ENCODE measurements around the gene SPN.
"Not testable (repeated sequence)": the region's sequence is repeated elsewhere in the genome, so short reads cannot be mapped to it uniquely, and the experiment has no call there.

SPN gene

DNA sequence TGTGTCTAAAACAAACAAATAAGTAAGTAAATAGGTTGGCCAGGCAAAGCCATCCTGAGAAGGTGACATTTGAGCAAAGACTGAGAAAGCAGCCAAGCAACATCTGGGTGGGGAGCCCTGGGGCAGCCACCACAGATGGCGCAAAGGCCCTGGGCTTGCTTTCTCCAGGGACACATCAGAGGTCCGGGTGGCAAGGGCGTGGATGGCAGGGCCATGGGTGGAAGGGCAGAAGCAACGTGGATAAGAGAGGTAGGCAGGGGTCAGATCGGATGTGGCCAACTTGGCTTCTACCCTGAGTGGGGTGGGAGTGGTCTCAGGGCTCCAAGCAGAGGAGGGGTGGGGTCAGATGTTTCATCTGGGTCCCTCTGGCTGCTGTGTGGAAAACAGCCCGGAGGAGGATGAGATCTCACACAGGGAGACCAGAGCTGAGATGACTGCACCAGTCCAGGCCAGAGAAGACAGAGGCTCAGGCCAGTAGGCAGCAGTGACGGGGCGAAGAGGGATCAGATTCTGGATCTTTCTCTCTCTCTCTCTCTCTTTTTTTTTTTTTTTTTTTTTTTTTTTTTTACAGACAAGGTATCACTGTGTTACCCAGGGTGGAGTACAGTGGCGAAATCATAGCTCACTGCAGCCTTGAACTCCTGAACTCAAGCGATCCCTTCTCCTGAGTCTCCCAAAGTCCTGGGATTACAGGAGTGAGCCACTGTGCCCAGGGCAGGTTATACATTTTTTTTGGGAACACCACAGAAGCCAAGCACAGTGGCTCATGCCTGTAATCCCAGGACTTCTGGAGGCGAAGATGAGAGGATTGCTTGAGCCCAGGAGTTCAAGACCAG is 6.1 kb upstream of the SPN start:
- no peaks in the 10 kb centered on the region for H3K9me3 Mint-ChIP-seq
- peaks cover 2% of the 10 kb centered on the region for H3K36me3 Mint-ChIP-seq
- DNase-seq: no peak
- H3K27ac Mint-ChIP-seq: no peak overlapping the region
- CTCF ChIA-PET: no interaction called here
- peaks cover 22% of the 10 kb centered on the region for H3K4me1 Mint-ChIP-seq
- H3K27me3 Mint-ChIP-seq: peaks cover 6% of the 10 kb centered on the region
- no peak overlapping the region for H3K4me3 Mint-ChIP-seq

DNA sequence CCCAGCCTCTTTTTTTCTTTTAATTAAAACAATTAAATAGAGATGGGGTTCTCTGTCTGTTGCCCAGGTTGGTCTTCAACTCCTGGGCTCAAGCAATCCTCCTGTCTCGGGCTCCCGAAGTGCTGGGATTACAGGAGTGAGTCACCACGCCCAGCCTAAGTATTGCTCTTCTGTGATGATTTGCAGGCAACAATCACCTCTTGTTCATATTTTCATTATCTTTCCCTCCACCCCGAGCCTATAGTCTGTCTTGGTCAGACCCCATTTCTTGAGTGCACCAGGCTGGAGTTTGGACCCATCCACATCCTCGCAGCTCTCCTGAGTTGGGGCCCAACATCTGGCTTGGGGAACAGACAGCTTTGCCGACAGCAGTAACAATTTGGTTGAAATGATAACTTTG is 4.3 kb upstream of the SPN start:
- Mint-ChIP-seq H3K27ac (peak overlapping the region; percentile 50), H3K36me3 (peaks cover 7% of the 10 kb centered on the region), H3K27me3 (peaks cover 2% of the 10 kb centered on the region), H3K4me3 (no peak overlapping the region), H3K4me1 (peaks cover 27% of the 10 kb centered on the region), H3K9me3 (no peaks in the 10 kb centered on the region)
- CTCF ChIA-PET: no interaction called here
- no peak for DNase-seq

DNA sequence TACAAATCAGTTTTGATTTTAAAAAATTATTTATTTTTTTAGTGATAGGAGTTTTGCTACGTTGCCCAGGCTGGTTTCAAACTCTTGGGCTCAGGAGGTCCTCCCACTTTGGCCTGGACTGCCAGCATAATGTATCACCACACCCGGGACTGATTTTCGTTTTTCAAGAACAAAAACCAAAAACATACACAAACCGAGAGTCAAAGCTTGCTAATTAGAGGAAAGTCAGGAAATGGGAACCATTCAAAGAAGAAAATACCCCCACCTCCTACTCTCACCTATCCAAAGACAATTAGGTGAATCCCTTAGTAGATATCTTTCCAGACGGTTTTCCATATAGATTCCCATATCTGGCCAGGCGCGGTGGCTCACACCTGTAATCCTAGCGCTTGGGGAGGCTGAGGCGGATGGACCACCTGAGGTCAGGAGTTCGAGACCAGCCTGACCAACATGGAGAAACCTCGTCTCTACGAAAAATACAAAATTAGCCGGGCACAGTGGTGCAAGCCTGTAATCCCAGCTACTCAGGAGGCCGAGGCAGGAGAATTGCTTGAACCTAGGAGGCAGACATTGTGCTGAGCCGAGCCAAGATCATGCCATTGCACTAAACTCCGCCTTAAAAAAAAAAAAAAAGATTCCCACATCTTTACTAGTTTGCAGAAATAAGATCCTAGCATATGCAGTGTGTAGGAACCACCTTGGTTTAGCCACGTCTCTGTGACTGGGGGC is 883 bp upstream of the SPN start:
- Mint-ChIP-seq H3K4me3 (peak overlapping the region; percentile 94), H3K9me3 (no peaks in the 10 kb centered on the region), H3K36me3 (peaks cover 42% of the 10 kb centered on the region), H3K4me1 (peaks cover 42% of the 10 kb centered on the region), H3K27ac (peak overlapping the region; percentile 90), H3K27me3 (peaks cover 5% of the 10 kb centered on the region)
- DNase-seq: no peak
- CTCF ChIA-PET: interaction anchor here (0.6 to 1.6 kb wide), 4 partner anchors 10 to 54 kb away, joined by 3 to 5 read pairs (median 4); no protein-coding TSS in a partner anchor

DNA sequence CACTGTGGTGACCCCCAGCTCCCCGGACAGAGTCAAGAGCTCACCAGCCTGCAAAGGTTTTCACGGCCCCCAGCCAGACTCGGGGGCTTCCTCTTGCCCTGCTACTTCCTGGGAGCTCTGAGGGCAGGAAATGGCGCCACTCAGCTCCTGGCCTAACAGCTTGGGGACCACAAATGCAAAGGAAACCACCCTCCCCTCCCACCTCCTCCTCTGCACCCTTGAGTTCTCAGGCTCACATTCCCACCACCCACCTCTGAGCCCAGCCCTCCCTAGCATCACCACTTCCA is 375 bp upstream of the SPN start:
- H3K4me1 Mint-ChIP-seq: peaks cover 46% of the 10 kb centered on the region
- CTCF ChIA-PET: interaction anchor here (0.6 to 1.6 kb wide), 5 partner anchors 11 to 66 kb away, joined by 3 to 5 read pairs (median 4); no protein-coding TSS in a partner anchor
- H3K27ac Mint-ChIP-seq: peak overlapping the region; percentile 90
- DNase-seq: peak; percentile 70
- peaks cover 43% of the 10 kb centered on the region for H3K36me3 Mint-ChIP-seq
- H3K4me3 Mint-ChIP-seq: peak overlapping the region; percentile 94
- no peaks in the 10 kb centered on the region for H3K9me3 Mint-ChIP-seq
- H3K27me3 Mint-ChIP-seq: peaks cover 5% of the 10 kb centered on the region

DNA sequence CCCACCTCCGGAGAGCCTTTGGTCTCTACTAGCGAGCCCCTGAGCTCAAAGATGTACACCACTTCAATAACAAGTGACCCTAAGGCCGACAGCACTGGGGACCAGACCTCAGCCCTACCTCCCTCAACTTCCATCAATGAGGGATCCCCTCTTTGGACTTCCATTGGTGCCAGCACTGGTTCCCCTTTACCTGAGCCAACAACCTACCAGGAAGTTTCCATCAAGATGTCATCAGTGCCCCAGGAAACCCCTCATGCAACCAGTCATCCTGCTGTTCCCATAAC is 702 bp downstream of the SPN start:
- CTCF ChIA-PET: interaction anchor here (0.8 kb wide), 1 partner anchor 10 kb away, joined by 3 read pairs; no protein-coding TSS in a partner anchor

DNA sequence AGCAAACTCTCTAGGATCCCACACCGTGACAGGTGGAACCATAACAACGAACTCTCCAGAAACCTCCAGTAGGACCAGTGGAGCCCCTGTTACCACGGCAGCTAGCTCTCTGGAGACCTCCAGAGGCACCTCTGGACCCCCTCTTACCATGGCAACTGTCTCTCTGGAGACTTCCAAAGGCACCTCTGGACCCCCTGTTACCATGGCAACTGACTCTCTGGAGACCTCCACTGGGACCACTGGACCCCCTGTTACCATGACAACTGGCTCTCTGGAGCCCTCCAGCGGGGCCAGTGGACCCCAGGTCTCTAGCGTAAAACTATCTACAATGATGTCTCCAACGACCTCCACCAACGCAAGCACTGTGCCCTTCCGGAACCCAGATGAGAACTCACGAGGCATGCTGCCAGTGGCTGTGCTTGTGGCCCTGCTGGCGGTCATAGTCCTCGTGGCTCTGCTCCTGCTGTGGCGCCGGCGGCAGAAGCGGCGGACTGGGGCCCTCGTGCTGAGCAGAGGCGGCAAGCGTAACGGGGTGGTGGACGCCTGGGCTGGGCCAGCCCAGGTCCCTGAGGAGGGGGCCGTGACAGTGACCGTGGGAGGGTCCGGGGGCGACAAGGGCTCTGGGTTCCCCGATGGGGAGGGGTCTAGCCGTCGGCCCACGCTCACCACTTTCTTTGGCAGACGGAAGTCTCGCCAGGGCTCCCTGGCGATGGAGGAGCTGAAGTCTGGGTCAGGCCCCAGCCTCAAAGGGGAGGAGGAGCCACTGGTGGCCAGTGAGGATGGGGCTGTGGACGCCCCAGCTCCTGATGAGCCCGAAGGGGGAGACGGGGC is 1.3 kb downstream of the SPN start:
- peak overlapping the region; percentile 94 for H3K4me3 Mint-ChIP-seq
- H3K27me3 Mint-ChIP-seq: peaks cover 5% of the 10 kb centered on the region
- H3K4me1 Mint-ChIP-seq: peaks cover 54% of the 10 kb centered on the region
- H3K36me3 Mint-ChIP-seq: peaks cover 48% of the 10 kb centered on the region
- H3K9me3 Mint-ChIP-seq: no peaks in the 10 kb centered on the region
- CTCF ChIA-PET: no interaction called here
- DNase-seq: peak; percentile 58
- peak overlapping the region; percentile 90 for H3K27ac Mint-ChIP-seq

More for the DNA sequence above, 702 bp downstream of the SPN start:
- peak overlapping the region; percentile 94 for H3K4me3 Mint-ChIP-seq
- no peaks in the 10 kb centered on the region for H3K9me3 Mint-ChIP-seq
- H3K27me3 Mint-ChIP-seq: peaks cover 5% of the 10 kb centered on the region
- peaks cover 54% of the 10 kb centered on the region for H3K4me1 Mint-ChIP-seq
- no peak for DNase-seq
- peak overlapping the region; percentile 90 for H3K27ac Mint-ChIP-seq
- H3K36me3 Mint-ChIP-seq: peaks cover 48% of the 10 kb centered on the region

DNA sequence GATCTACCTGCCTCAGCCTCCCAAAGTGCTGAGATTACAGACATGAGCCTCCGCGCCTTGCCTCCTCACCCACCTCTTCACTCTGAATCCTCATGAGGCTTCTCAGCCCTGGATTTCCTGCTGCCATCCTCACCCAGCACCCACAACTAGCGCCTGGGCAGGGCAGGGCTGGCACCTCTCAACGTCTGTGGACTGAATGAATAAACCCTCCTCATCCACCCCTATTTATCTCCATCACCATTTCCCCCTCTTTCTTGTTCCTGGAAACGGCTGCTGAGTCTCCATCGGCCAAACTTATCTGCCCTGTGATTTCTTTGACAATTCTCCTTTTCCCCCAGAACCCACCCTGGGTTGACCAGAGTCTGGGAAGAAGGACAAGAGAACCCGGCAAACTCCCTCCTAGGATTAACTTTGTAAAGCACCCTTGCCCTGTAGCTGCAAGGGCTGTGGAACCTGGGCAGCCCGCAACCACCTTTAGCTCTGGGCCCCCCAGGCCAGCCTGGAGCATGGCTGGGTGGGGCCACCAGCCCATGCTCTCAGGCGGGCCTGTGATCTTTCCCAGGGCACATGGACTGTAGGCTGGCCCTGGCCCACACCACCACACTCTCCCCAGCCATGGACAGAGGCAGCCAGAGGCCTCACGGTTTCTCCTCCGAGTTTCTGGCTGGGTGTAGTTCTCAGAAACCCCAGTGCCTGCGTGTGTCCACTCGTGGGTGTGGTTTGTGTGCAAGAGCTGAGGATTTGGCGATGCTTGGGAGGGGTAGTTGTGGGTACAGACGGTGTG is 2.4 kb downstream of the SPN start:
- peak overlapping the region; percentile 87 for H3K27ac Mint-ChIP-seq
- peaks cover 53% of the 10 kb centered on the region for H3K4me1 Mint-ChIP-seq
- H3K4me3 Mint-ChIP-seq: peak overlapping the region; percentile 94
- CTCF ChIA-PET: interaction anchor here (1.3 kb wide), 1 partner anchor 14 kb away, joined by 3 read pairs; no protein-coding TSS in a partner anchor
- peak; percentile 37 for DNase-seq
- no peaks in the 10 kb centered on the region for H3K9me3 Mint-ChIP-seq
- peaks cover 51% of the 10 kb centered on the region for H3K36me3 Mint-ChIP-seq
- H3K27me3 Mint-ChIP-seq: peaks cover 5% of the 10 kb centered on the region

DNA sequence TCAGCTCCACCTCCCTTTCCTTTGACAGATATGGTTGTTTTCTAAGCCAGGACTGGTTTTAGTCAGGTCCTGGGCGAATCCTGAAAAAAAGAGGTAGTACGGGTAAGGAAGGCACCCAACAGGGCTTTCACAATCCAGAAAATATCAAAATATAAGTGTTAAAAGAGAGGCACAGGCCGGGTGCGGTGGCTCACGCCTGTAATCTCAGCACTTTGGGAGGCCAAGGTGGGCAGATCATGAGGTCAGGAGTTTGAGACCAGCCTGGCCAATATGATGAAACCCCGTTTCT is 4.2 kb downstream of the SPN start:
- DNase-seq, H3K27me3 Mint-ChIP-seq, CTCF ChIA-PET, H3K9me3 Mint-ChIP-seq: not testable (repeated sequence)
- peak overlapping the region; percentile 94 for H3K4me3 Mint-ChIP-seq
- H3K4me1 Mint-ChIP-seq: peaks cover 46% of the 10 kb centered on the region
- H3K27ac Mint-ChIP-seq: peak overlapping the region; percentile 87
- peaks cover 58% of the 10 kb centered on the region for H3K36me3 Mint-ChIP-seq

DNA sequence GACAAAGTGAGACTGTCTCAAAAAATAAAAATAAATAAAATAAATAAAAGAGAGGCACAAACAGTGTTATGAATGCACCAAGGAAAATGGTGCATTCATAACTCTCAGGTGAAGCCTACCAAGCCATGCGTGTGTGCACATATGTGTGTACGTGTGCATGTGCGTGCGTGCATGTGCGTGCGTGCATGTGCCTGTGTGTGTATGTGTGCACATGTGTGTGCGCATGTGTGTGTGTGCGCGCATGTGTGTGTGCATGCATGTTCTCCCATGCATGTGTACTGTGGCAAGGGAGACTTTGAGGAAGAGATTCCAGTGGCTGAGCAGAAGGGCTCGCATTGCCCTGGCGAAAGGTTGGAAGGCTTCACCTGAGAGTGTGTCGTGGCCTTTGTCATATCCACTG is 4.7 kb downstream of the SPN start:
- Mint-ChIP-seq H3K36me3 (peaks cover 58% of the 10 kb centered on the region), H3K9me3 (no peaks in the 10 kb centered on the region), H3K27ac (no peak overlapping the region), H3K4me1 (peaks cover 43% of the 10 kb centered on the region), H3K4me3 (no peak overlapping the region), H3K27me3 (peaks cover 5% of the 10 kb centered on the region)
- CTCF ChIA-PET: no interaction called here
- no peak for DNase-seq

DNA sequence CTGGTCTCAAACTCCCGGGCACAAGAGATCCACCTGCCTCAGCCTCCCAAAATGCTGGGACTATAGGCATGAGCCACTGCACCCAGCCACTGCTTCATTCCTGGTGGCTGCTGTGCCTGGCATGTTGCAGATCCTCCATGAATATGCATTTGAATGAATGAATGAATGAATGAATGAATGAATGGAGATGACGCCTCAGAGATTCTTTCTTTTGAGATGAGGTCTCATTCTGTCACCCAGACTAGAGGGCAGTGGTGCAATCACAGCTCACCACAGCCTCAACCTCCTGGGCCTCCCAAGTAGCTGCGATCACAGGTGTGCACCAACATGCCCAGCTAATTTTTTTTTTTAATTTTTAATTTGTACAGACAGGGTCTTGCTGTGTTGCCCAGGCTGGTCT is 5.2 kb downstream of the SPN start:
- H3K4me1 Mint-ChIP-seq: peaks cover 43% of the 10 kb centered on the region
- no peak overlapping the region for H3K27ac Mint-ChIP-seq
- no peak overlapping the region for H3K4me3 Mint-ChIP-seq
- no peaks in the 10 kb centered on the region for H3K9me3 Mint-ChIP-seq
- H3K27me3 Mint-ChIP-seq: peaks cover 5% of the 10 kb centered on the region
- DNase-seq: no peak
- H3K36me3 Mint-ChIP-seq: peaks cover 60% of the 10 kb centered on the region
- CTCF ChIA-PET: no interaction called here

DNA sequence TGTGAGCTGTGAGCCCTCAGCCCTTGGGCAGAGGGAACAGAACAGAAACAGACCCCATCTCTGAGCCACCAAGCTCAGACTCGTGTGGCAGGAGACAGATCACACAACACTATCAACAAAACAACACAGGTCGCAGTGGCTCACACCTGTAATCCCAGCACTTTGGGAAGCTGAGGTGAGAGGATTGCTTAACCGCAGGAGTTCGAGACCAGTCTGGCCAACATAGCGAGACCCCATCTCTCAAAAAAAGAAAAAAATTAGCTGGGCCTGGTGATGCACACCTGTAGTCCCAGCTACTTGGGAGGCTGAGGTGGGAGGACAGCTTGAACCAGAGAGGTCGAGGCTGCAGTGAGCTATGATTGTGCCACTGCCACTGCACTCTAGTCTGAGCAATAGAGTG is 10.5 kb downstream of the SPN start:
- H3K27ac Mint-ChIP-seq: no peak overlapping the region
- H3K36me3 Mint-ChIP-seq: peaks cover 28% of the 10 kb centered on the region
- DNase-seq: no peak
- no peak overlapping the region for H3K4me3 Mint-ChIP-seq
- H3K9me3 Mint-ChIP-seq: no peaks in the 10 kb centered on the region
- H3K4me1 Mint-ChIP-seq: peaks cover 30% of the 10 kb centered on the region
- no peaks in the 10 kb centered on the region for H3K27me3 Mint-ChIP-seq
- CTCF ChIA-PET: interaction anchor here (0.7 kb wide), 1 partner anchor 227 kb away, joined by 3 read pairs; the partner anchor contains the start of gene ASPHD1

DNA sequence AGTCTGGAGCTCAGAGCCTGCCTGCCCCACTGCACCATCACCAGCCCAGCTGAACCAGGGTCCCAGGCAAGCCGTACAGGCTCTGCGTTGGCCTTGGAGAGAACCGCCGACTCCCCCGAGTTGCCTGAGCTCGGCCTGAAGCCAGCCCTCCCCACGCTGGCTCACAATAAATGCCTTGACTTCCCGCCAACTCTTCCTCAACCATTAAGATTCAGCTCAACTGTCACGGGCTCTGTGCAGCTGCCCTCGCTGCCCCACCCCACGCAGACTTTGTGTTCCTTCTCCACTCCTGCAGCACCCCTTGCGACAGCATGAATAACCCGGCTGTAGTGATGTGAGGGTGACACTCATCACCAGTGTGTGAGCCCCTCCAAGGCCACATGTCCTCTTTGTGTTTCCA is 11.1 kb downstream of the SPN start:
- no peak for DNase-seq
- no peaks in the 10 kb centered on the region for H3K9me3 Mint-ChIP-seq
- CTCF ChIA-PET: no interaction called here
- peaks cover 26% of the 10 kb centered on the region for H3K36me3 Mint-ChIP-seq
- H3K4me1 Mint-ChIP-seq: peaks cover 32% of the 10 kb centered on the region
- H3K27me3 Mint-ChIP-seq: no peaks in the 10 kb centered on the region
- peak overlapping the region; percentile 43 for H3K27ac Mint-ChIP-seq
- no peak overlapping the region for H3K4me3 Mint-ChIP-seq

DNA sequence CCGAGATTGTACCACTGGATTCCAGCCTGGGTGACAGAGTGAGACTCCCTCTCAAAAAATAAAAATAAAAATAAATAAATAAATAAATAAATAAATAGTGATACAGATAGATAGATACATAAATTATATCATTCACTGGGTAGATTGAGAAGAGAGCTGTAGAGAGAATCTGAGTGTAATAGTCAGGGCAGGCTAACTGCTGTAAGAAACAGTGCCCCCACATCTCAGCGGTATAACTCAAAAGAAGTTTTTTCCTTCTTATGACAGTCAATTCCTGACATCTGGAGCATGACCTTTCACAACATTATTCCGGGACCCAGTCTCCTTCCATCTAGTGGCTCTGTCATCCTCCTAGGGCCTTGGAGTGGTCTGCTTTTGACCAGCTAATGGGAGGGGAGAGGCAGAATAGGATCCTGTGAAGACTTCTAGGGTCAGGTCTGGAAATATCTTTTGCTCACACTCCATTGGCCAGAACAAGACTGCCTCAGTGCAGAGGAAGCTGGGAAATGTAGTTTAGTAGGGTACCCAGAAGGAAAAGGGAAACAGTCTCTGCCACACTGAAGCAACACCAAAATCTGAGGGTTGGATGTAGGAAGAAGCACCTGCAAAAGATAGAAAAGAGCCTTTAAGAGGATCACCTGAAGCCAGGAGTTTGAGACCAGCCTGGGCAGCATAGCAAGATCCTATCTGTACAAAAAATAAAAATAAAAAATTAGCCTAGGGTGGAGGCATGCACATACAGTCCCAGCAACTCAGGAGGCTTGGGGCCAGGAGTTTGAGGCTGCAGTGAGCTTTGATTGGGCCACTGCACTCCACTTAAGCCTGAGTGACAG is 13.0 kb downstream of the SPN start:
- DNase-seq: peak; percentile 33
- H3K27ac Mint-ChIP-seq: no peak overlapping the region

More for the DNA sequence above, 13.0 kb downstream of the SPN start:
- Mint-ChIP-seq H3K4me3 (no peak overlapping the region), H3K4me1 (peaks cover 40% of the 10 kb centered on the region), H3K36me3 (peaks cover 18% of the 10 kb centered on the region), H3K27me3 (no peaks in the 10 kb centered on the region), H3K9me3 (no peaks in the 10 kb centered on the region)
- CTCF ChIA-PET: interaction anchor here (0.8 to 1.1 kb wide), 2 partner anchors 15 to 22 kb away, joined by 3 read pairs; no protein-coding TSS in a partner anchor

All from activated naive CD4-positive, alpha-beta T cell treated with anti-CD3 and anti-CD28 coated beads, Interleukin-2, amount 10 ng/mL, durations not matched to agents 7 days and 5 days (primary cell).